Neuron (in vitro differentiated cells): ENCODE data around the gene GPC6.
"Not testable (repeated sequence)": the region's sequence is repeated elsewhere in the genome, so short reads cannot be mapped to it uniquely, and the experiment has no call there.

Experiments
- H2AFZ ChIP-seq: one replicate; pipeline ENCODE4 v1.6.1; 2013; ENCODE audit warnings: low read depth, mild to moderate bottlenecking, inconsistent platforms, low read length, moderate library complexity
- H3K27me3 ChIP-seq: one replicate; pipeline ENCODE4 v1.6.1; 2013; ENCODE audit warnings: low read length; ENCODE audit not compliant: insufficient read depth
- H3K36me3 ChIP-seq: one replicate; pipeline ENCODE4 v1.6.1; 2013; ENCODE audit warnings: low read length; ENCODE audit not compliant: insufficient read depth
- H3K4me1 ChIP-seq: one replicate; pipeline ENCODE4 v1.6.1; 2013; ENCODE audit warnings: low read length; ENCODE audit not compliant: insufficient read depth
- H3K4me3 ChIP-seq: 2 replicates; pipeline ENCODE4 v1.5.1; 2013; ENCODE audit warnings: mild to moderate bottlenecking, low read length, moderate library complexity
- H3K9me3 ChIP-seq: one replicate; pipeline ENCODE4 v1.6.1; 2013; ENCODE audit warnings: low read length

Gene GPC6

GRCh38 chr13:93226623-93227279 lies at the start of gene GPC6:
Gene GPC6 (plus strand): TSS chr13:93226807.
- H3K4me3 ChIP-seq: peak within 1 kb of the TSS; percentile 85
- H3K4me1 ChIP-seq: peaks cover 47% of the 10 kb centered on the region
- no peaks in the 10 kb centered on the region for H3K27me3 ChIP-seq
- peak within 1 kb of the TSS; percentile 99 for H2AFZ ChIP-seq
- no peaks in the 10 kb centered on the region for H3K36me3 ChIP-seq
- no peaks in the 10 kb centered on the region for H3K9me3 ChIP-seq

GRCh38 chr13:93180356-93180969 lies 46.1 kb upstream of the GPC6 start:
- H3K4me1 ChIP-seq: no peaks in the 10 kb centered on the region

GRCh38 chr13:93182406-93182805 lies 44.2 kb upstream of the GPC6 start:
- Histone ChIP-seq H3K4me1 (no peaks in the 10 kb centered on the region), H3K9me3 (no peaks in the 10 kb centered on the region), H3K36me3 (no peaks in the 10 kb centered on the region), H3K27me3 (no peaks in the 10 kb centered on the region), H2AFZ (no peak overlapping the region), H3K4me3 (no peak overlapping the region)

More at GRCh38 chr13:93180356-93180969, 46.1 kb upstream of the GPC6 start:
- Histone ChIP-seq H3K4me3 (no peak overlapping the region), H2AFZ (no peak overlapping the region), H3K27me3 (no peaks in the 10 kb centered on the region), H3K36me3 (no peaks in the 10 kb centered on the region), H3K9me3 (no peaks in the 10 kb centered on the region)

DNA sequence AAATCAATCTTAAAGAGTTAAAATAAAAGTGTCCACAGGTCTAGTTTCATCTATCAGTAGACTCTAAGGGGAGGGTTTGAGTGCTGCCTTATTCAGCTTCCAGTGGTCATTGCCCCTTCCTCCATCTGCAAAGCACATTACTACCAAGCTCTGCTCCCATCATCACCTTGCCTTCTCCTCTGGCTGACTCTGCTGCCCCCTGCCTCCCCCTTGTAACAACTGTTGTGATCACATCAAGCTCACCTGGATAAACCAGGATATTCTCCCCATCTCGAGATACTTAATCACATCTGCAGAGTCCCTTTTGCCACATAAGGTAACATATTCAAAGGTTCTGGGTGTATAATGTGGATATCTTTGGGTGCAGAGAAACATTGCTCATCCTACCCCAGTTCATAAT lies 43.3 kb upstream of the GPC6 start:
- Histone ChIP-seq H2AFZ (no peak overlapping the region), H3K27me3 (no peaks in the 10 kb centered on the region), H3K4me3 (no peak overlapping the region), H3K9me3 (no peaks in the 10 kb centered on the region), H3K4me1 (no peaks in the 10 kb centered on the region), H3K36me3 (no peaks in the 10 kb centered on the region)

GRCh38 chr13:93190006-93190405 lies 36.6 kb upstream of the GPC6 start:
- Histone ChIP-seq H3K4me3 (no peak overlapping the region), H2AFZ (no peak overlapping the region), H3K4me1 (no peaks in the 10 kb centered on the region), H3K36me3 (no peaks in the 10 kb centered on the region), H3K9me3 (peaks cover 4% of the 10 kb centered on the region), H3K27me3 (no peaks in the 10 kb centered on the region)

GRCh38 chr13:93193682-93194081 lies 32.9 kb upstream of the GPC6 start:
- H3K9me3 ChIP-seq: peaks cover 4% of the 10 kb centered on the region
- H3K27me3 ChIP-seq: no peaks in the 10 kb centered on the region
- H3K4me3 ChIP-seq: no peak overlapping the region
- no peak overlapping the region for H2AFZ ChIP-seq
- H3K36me3 ChIP-seq: no peaks in the 10 kb centered on the region
- H3K4me1 ChIP-seq: no peaks in the 10 kb centered on the region

DNA sequence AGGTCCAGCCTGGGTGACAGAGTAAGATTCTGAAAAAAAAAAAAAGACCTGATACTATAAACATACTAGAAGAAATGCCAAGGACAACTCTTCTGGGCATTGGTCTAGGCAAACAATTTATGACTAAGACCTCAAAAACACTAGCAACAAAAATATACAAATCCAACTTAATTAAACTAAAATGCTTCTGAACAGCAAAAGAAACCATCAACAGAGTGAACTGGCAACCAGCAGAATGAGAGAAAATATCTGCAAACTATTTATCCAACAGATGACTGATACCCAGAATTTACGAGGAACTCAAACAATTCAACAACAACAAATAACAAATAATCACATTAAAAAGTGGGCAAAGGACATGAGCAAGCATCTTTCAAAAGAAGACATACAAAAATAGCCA lies 26.8 kb upstream of the GPC6 start:
- no peak overlapping the region for H3K4me3 ChIP-seq
- H2AFZ ChIP-seq: no peak overlapping the region
- no peaks in the 10 kb centered on the region for H3K9me3 ChIP-seq
- no peaks in the 10 kb centered on the region for H3K36me3 ChIP-seq
- no peaks in the 10 kb centered on the region for H3K27me3 ChIP-seq
- no peaks in the 10 kb centered on the region for H3K4me1 ChIP-seq

- no peak overlapping the region for H2AFZ ChIP-seq
- no peaks in the 10 kb centered on the region for H3K4me1 ChIP-seq
Measured at GRCh38 chr13:93200626-93201025, 26.0 kb upstream of the GPC6 start.

DNA sequence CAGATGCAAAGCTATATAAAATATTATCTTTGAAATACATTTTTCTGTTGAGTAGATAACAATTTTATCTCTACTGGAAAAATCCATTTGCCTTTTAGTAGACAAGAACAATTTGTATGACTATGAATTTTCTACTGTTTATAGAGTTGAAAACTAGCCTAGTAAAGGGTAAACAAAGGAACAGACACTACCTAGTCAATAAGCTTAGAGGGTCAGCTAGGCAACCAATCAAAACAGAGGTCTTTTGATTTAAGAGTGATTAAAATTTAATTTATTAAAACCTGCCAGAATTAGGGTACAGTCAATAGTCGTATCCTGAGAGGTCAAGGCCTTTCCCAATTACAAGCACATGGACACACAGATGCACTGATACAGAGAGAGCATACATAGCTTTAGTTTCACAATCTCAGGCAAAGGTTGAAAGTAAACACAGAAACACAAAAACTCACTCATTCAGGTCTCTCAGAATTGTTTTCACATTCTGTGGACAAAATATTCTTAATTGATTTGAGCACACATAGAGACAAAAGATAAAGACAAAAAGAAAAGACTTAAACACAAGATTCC lies 24.5 kb upstream of the GPC6 start:
- Histone ChIP-seq H2AFZ (no peak overlapping the region), H3K9me3 (no peaks in the 10 kb centered on the region), H3K27me3 (no peaks in the 10 kb centered on the region), H3K36me3 (no peaks in the 10 kb centered on the region), H3K4me3 (no peak overlapping the region), H3K4me1 (no peaks in the 10 kb centered on the region)

More at GRCh38 chr13:93200626-93201025, 26.0 kb upstream of the GPC6 start:
- H3K9me3 ChIP-seq: no peaks in the 10 kb centered on the region
- no peaks in the 10 kb centered on the region for H3K27me3 ChIP-seq
- no peak overlapping the region for H3K4me3 ChIP-seq
- H3K36me3 ChIP-seq: no peaks in the 10 kb centered on the region

DNA sequence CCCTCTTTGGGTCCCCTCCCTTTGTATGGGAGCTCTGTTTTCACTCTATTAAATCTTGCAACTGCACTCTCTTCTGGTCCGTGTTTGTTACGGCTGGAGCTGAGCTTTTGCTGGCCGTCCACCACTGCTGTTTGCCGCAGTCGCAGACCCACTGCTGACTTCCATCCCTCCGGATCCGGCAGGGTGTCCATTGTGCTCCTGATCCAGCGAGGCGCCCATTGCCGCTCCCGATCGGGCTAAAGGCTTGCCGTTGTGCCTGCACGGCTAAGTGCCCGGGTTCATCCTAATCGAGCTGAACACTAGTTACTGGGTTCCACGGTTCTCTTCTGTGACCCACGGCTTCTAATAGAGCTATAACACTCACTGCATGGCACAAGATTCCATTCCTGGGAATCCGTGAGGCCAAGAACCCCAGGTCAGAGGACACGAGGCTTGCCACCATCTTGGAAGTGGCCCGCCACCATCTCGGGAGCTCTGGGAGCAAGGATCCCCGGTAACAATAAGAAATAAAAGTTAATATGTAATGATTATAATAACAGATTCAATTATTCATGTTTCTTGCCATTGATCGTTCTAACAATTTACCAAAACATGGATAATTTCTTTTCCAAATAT lies 19.7 kb upstream of the GPC6 start:
- H3K4me1 ChIP-seq, H3K9me3 ChIP-seq, H3K36me3 ChIP-seq, H3K27me3 ChIP-seq, H2AFZ ChIP-seq, H3K4me3 ChIP-seq: not testable (repeated sequence)

DNA sequence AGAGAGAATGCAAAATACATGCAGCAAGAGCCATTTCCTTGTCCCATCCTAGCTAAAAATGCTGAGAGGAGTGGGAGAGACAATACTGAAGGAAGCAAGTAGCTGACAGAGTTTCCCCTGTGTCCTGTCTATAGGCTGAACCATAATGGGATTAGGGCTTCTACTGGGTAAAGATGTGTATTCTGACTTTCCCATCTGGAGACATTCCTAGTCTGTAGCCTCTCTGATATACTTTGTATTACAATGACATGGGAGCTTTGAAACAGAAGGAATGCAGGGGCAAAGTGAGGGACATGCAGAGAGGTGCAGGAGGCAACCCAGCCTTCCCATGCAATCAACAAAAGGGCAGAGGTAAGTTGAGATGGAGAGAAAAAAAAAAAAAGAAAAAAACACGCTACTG lies 10.5 kb upstream of the GPC6 start:
- no peak overlapping the region for H3K4me3 ChIP-seq
- no peak overlapping the region for H2AFZ ChIP-seq
- H3K9me3 ChIP-seq: no peaks in the 10 kb centered on the region
- no peaks in the 10 kb centered on the region for H3K27me3 ChIP-seq
- H3K36me3 ChIP-seq: no peaks in the 10 kb centered on the region
- peaks cover 6% of the 10 kb centered on the region for H3K4me1 ChIP-seq

GRCh38 chr13:93217721-93218261 lies 8.8 kb upstream of the GPC6 start:
- H3K36me3 ChIP-seq: no peaks in the 10 kb centered on the region
- no peaks in the 10 kb centered on the region for H3K27me3 ChIP-seq
- peaks cover 8% of the 10 kb centered on the region for H3K4me1 ChIP-seq
- H2AFZ ChIP-seq: peak overlapping the region; percentile 42
- no peaks in the 10 kb centered on the region for H3K9me3 ChIP-seq
- H3K4me3 ChIP-seq: no peak overlapping the region

GRCh38 chr13:93218583-93218982 lies 8.0 kb upstream of the GPC6 start:
- peaks cover 16% of the 10 kb centered on the region for H3K4me1 ChIP-seq
- H3K27me3 ChIP-seq: no peaks in the 10 kb centered on the region
- H3K36me3 ChIP-seq: no peaks in the 10 kb centered on the region
- H3K4me3 ChIP-seq: no peak overlapping the region
- no peak overlapping the region for H2AFZ ChIP-seq
- no peaks in the 10 kb centered on the region for H3K9me3 ChIP-seq
